ENCODE data around the gene LEUTX.
A peak's percentile ranks its signal among the peaks of the same experiment; 100 is the strongest.
"Not testable (repeated sequence)": the region's sequence is repeated elsewhere in the genome, so short reads cannot be mapped to it uniquely, and the experiment has no call there.

LEUTX gene, protein sequence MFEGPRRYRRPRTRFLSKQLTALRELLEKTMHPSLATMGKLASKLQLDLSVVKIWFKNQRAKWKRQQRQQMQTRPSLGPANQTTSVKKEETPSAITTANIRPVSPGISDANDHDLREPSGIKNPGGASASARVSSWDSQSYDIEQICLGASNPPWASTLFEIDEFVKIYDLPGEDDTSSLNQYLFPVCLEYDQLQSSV

DNA sequence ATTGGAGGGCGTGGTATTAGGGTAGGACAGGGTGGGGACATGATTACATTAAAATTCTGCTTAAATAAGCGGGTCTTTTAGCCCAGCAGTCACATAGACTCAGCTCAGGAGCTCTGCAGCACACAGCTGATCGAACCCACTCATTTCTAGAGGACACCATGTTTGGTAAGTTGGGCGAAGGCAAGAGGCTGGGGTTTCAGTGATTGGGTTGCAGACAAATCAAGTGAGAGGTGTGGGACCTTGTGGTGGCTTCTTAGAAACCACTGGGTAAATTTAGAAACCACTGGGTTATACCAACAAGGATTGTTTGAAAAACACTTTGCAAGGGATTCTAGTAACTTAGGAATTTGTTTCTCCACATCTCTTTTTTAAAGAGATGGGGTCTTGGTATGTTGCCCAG lies at the start of gene LEUTX:
Gene LEUTX (plus strand): TSS at position 92 of the 400 bp plus-strand sequence. CDS start 67 bp downstream, at position 159.
- DNase-seq: no peak

DNA sequence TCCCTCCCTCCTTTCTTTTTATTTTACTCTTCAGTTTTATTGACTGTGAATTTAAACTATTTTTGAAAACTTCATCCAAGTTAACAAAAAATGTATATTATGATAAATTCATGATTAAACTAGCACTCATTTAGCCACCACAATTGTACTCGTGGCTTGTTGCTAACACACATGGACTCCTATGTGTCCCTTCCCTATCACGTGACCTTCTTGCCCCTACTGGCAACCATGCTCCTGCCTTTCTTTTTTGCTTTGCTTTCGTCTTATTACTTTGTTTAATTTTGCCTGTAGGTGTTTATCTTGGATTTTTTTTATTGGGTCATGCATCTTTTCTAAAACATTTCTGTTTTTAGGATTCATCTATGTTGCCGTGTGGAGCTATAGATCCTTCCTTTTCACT lies 49.1 kb upstream of the LEUTX start:
- no peak for DNase-seq

- no peak for DNase-seq
Observed at GRCh38 chr19:39731685-39732084, 47.0 kb upstream of the LEUTX start.

GRCh38 chr19:39733841-39734240 lies 44.8 kb upstream of the LEUTX start:
- no peak for DNase-seq

- DNase-seq: no peak
Observed at GRCh38 chr19:39735688-39736087, 43.0 kb upstream of the LEUTX start.

DNA sequence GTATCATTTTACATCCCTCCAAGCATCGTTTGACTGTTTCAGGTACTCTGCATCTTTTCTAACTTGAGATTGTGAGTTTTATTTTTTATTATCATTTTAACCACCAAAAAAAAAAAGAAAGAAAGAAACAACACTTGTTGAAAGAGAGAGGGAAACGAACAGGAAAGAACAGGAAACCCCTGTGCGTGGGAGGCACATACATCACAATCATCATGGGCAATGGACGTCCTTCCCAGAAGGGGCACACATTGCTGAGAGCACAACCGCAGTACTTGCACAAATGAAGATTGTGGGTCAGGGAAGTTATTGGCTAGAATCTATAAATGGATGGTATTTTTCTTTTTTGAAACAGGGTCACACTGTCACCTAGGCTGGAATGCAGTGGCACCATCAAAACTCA lies 42.6 kb upstream of the LEUTX start:
- no peak for DNase-seq

DNA sequence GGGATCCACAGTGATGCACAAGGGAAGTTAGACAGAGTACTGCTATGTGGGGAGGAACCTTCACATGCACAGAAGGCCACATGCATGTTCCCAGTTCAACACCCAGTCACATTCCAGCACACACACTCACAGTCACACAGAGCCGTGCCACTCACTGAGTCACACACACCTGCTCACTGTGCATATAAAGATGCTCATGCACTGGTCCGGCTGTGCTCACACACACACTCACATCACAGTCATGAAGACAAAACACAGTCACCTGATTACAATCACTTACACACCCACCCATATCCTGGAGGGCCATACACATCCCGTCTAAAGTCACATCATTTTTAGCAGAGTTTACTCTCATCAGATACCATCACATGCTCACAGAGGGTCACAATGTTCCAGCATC lies 41.3 kb upstream of the LEUTX start:
- DNase-seq: no peak

- DNase-seq: no peak
Observed at GRCh38 chr19:39737891-39738290, 40.8 kb upstream of the LEUTX start, which contains the start of gene CLC. TSS of gene CLC (minus strand) at chr19:39738029. CDS start at chr19:39737952, 77 bp downstream.

DNA sequence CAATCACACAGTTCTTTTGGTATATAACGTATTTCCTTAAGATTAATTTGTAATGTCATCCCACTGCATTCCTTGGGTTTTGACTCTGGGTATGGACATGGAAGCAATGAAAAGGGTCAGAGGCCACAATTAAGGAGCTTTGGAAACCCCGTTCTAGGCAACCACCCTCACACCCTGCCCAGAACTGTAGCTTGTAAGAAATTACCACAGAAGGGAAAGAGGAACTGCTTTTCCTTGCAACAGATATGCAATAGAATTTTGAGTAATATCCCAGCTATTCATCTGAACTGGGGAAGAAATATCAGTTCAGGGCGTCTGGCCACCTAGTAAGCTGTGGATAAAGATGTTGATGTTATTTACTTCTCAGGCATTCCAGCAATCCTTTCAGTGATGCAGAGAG lies 39.8 kb upstream of the LEUTX start:
- no peak for DNase-seq

GRCh38 chr19:39740395-39740794 lies 38.3 kb upstream of the LEUTX start:
- DNase-seq: no peak

- no peak for DNase-seq
Observed at GRCh38 chr19:39745643-39746042, 33.0 kb upstream of the LEUTX start.

- DNase-seq: peak; percentile 32 to 66
Observed at GRCh38 chr19:39746836-39747529, 31.7 kb upstream of the LEUTX start.

- no peak for DNase-seq
Observed at GRCh38 chr19:39749981-39750380, 28.7 kb upstream of the LEUTX start.

- no peak for DNase-seq
Observed at GRCh38 chr19:39752390-39752789, 26.3 kb upstream of the LEUTX start.

- no peak for DNase-seq
Observed at GRCh38 chr19:39752795-39753194, 25.9 kb upstream of the LEUTX start.

- DNase-seq: no peak
Observed at GRCh38 chr19:39754544-39754943, 24.1 kb upstream of the LEUTX start.

DNA sequence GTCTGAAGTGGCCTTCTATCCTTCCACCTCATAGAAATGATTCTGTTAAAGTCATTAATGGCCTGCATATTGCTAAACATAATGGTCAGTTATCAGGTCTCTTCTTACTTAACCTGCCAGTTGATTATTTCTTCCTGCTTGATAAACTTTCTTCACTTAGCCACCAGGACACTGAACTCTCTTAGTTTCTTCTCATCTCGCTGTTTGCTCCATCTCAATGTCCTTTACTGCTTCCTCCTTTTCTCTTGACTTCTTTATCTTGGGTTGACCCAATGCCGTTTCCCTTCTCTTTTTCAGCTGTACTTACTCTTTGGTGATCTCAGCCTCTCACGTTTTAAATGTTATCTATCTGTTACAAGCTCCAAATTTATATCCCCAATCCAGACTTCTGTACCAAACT lies 23.7 kb upstream of the LEUTX start:
- no peak for DNase-seq

- DNase-seq: no peak
Observed at GRCh38 chr19:39759457-39760184, 19.0 kb upstream of the LEUTX start.

GRCh38 chr19:39761851-39762250 lies 16.8 kb upstream of the LEUTX start:
- DNase-seq: not testable (repeated sequence)

GRCh38 chr19:39765091-39766076 lies 13.3 kb upstream of the LEUTX start:
- DNase-seq: peak; percentile 78 to 82

DNA sequence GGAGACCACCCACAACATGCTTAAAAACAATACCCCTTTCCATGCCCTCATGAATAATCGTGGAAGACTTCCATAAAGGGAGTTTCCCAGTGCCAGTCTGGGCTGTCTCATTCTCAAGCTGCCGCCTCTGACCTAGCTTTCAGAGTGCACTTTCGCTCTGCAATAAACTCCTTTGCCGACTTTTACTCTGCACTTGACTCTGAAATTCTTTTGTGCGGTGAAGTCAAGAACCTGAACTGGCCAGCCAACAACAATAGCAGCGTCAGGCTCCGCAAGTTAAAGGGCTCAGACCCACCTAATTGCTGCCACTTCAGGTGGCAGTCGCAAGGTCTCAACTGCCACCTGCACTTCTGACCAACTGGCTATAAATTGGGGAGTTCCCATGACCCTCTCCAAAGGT lies 10.3 kb upstream of the LEUTX start:
- no peak for DNase-seq

- no peak for DNase-seq
Observed at GRCh38 chr19:39768786-39769185, 9.9 kb upstream of the LEUTX start.

GRCh38 chr19:39780894-39781293 lies 2.2 kb downstream of the LEUTX start:
- no peak for DNase-seq

Measured in SHP77 (cell line).